Spleen (tissue), 11 donors: ENCODE data around the gene AARS2. TPM values are rescaled to one million over a fixed set of nuclear protein-coding genes. Genes with fewer than 3 reads are reported as not detected.
A peak's percentile ranks its signal among the peaks of the same experiment; 100 is the strongest.

Experiments used
- DNase-seq: peaks from one replicate; pipeline ENCODE4 v3.0.0-alpha.2; 2020
- H3K27ac ChIP-seq, 8 donors: fragments of 200-600 bp; sonication (generic) in 7 of 8; 1 replicate in 4 of 8; 2 replicates in 4 of 8; pipeline versions ENCODE4 v1.5.0 to v1.8.0; 2016 to 2021; ENCODE audit warnings: inconsistent platforms in 4 of 8, mild to moderate bottlenecking in 4 of 8, moderate library complexity in 1 of 8
- H3K27me3 ChIP-seq, 7 donors: fragments of 200-600 bp; sonication (generic) in 6 of 7; replicated peaks in 1 of 7; 1 replicate in 4 of 7; 2 replicates in 3 of 7; pipeline versions ENCODE4 v1.5.0 to v1.8.0; 2016 to 2021; ENCODE audit warnings: inconsistent platforms in 3 of 7, mild to moderate bottlenecking in 1 of 7
- H3K36me3 ChIP-seq, 6 donors: fragments of 200-600 bp; sonication (generic) in 5 of 6; 1 replicate in 4 of 6; 2 replicates in 2 of 6; pipeline versions ENCODE4 v1.5.0 to v1.8.0; 2016 to 2021; ENCODE audit warnings: inconsistent platforms in 2 of 6
- H3K4me1 ChIP-seq, 6 donors: fragments of 200-600 bp; sonication (generic) in 5 of 6; 1 replicate in 3 of 6; 2 replicates in 3 of 6; pipeline versions ENCODE4 v1.5.0 to v1.8.0; 2016 to 2021; ENCODE audit warnings: inconsistent platforms in 3 of 6
- H3K4me3 ChIP-seq, 8 donors: fragments of 200-600 bp; sonication (generic) in 7 of 8; 1 replicate in 4 of 8; 2 replicates in 4 of 8; pipeline versions ENCODE4 v1.5.0 to v1.8.0; 2016 to 2021; ENCODE audit warnings: inconsistent platforms in 4 of 8, mild to moderate bottlenecking in 4 of 8, moderate library complexity in 2 of 8
- H3K9me3 ChIP-seq, 8 donors: fragments of 200-600 bp; sonication (generic) in 7 of 8; 1 replicate in 4 of 8; 2 replicates in 4 of 8; pipeline versions ENCODE4 v1.5.0 to v1.8.0; 2016 to 2021; ENCODE audit warnings: inconsistent platforms in 4 of 8
- POLR2A ChIP-seq, 3 donors: fragments of 450-650 bp; IDR thresholded peaks; one replicate each; pipeline ENCODE4 v1.5.1; 2017; ENCODE audit warnings: antibody characterized with exemption in 3 of 3, mild to moderate bottlenecking in 1 of 3
- POLR2AphosphoS5 ChIP-seq, 3 donors: sonication (generic); formaldehyde crosslinking; IDR thresholded peaks; one replicate each; pipeline ENCODE4 v1.5.1; 2017; ENCODE audit warnings: antibody characterized with exemption in 3 of 3
- WGBS, 5 donors: extraction: QIAGEN DNeasy Blood & Tissue Kit in 3 of 5; methylation state at CpG; one replicate each; pipeline versions ENCODE4 v1.1.5 to v1.1.7; 2013 to 2018; 5-methylcytosine and 5-hydroxymethylcytosine counted together
- intact Hi-C: fragments of 100-400 bp; cut with DNase I; formaldehyde crosslinking; loops from one replicate; pipeline ENCODE4 v1.15.0; 2023; ENCODE audit warnings: low total_unique reads
- polyA plus RNA-seq, 3 donors: library from polyadenylated mRNA; stranded (reverse); fragments of 200-250 nt; gene quantifications; one replicate each; pipeline ENCODE4 v1.2.1, GENCODE V29; 2013
- total RNA-seq, 7 donors: library from RNA; depleted of rRNA in 3 of 7; stranded (reverse); fragments of >200 nt in 3 of 7; fragmentation: NEBNext Ultra II Directional in 4 of 7; extraction: Animal tissue kit (Norgen Biotek cat#: 25700) in 4 of 7; gene quantifications; one replicate each; pipeline versions ENCODE4 v1.1.0 to v1.2.1, GENCODE V29; 2016 to 2021
- TF ChIP-seq, protein P1 (sequence below), 11 experiments: fragments of 200-600 bp in 7 of 11; fragments of 450-650 bp in 4 of 11; sonication (generic) in 4 of 11; IDR thresholded peaks in 8 of 11; conservative IDR thresholded peaks in 3 of 11; 1 replicate in 7 of 11; 2 replicates in 4 of 11; pipeline versions ENCODE4 v1.4.0 to v1.8.0; 2016 to 2021; ENCODE audit warnings: antibody characterized with exemption in 11 of 11, inconsistent platforms in 4 of 11, mild to moderate bottlenecking in 1 of 11
- donor health status: healthy with polysubstance abuse.
- donor health status: DM: no; HTN: no; CAD: no; lungs with moderate emphysema.
- donor health status: DM: no; HTN: no; CAD: no.
- donor health status: Bipolar disorder and iron deficiency.
- donor health status: healthy.
- donor health status: DM: no; HTN: no; CAD: no.
- donor health status: DM: yes; HTN: yes; CAD: no.

Gene AARS2
- total and polyA plus RNA-seq, 10 donors = 3.5 to 16.8 (median 13.7) TPM

DNA sequence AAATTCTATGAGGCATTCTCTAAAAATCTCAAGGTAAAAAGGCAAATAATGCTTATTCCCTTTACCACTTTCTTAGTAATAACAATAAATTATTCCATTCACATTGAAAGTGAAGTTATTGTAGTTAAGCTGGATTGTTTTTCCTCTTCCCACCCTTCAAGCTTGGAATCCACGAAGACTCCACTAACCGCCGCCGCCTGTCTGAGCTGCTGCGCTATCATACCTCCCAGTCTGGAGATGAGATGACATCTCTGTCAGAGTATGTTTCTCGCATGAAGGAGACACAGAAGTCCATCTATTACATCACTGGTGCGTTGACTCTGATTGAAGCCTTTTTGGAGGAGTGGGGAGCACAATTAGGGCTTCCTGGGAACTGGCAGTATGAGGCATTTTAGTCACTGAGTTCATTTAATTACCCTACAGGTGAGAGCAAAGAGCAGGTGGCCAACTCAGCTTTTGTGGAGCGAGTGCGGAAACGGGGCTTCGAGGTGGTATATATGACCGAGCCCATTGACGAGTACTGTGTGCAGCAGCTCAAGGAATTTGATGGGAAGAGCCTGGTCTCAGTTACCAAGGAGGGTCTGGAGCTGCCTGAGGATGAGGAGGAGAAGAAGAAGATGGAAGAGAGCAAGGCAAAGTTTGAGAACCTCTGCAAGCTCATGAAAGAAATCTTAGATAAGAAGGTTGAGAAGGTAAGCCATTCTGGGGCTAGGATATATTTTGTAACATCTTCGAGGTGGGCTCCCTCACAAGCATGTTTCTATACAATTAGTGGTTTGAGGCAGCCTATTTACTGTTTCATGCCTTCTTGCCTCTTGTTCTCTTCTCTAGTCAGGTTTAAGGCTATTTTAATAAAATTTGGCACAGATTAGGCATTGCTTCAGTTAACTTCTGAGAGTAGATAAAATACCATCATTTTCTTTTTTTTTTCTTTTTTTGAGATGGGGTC, 61.3 kb downstream of the AARS2 start:
- peak; percentile 57 for DNase-seq
- intact Hi-C loops = no loop called here
- peaks cover 10 to 80% (median 74%) of the 10 kb centered on the region in 6 donors for H3K36me3 ChIP-seq
- peak overlapping the region in 1 of 8 donors; percentile 8 for H3K27ac ChIP-seq
- TF ChIP-seq POLR2AphosphoS5 (IDR thresholded peaks at IDR 0.05) = no peak
- no peak for TF ChIP-seq POLR2A (IDR thresholded peaks at IDR 0.05)
- TF ChIP-seq, protein P1, sequence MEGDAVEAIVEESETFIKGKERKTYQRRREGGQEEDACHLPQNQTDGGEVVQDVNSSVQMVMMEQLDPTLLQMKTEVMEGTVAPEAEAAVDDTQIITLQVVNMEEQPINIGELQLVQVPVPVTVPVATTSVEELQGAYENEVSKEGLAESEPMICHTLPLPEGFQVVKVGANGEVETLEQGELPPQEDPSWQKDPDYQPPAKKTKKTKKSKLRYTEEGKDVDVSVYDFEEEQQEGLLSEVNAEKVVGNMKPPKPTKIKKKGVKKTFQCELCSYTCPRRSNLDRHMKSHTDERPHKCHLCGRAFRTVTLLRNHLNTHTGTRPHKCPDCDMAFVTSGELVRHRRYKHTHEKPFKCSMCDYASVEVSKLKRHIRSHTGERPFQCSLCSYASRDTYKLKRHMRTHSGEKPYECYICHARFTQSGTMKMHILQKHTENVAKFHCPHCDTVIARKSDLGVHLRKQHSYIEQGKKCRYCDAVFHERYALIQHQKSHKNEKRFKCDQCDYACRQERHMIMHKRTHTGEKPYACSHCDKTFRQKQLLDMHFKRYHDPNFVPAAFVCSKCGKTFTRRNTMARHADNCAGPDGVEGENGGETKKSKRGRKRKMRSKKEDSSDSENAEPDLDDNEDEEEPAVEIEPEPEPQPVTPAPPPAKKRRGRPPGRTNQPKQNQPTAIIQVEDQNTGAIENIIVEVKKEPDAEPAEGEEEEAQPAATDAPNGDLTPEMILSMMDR (IDR thresholded peaks at IDR 0.05 in 8 of 11, conservative IDR thresholded peaks at IDR 0.05 in 3 of 11) = no peak
- no peaks in the 10 kb centered on the region for H3K9me3 ChIP-seq
- peaks cover 27 to 94% (median 74%) of the 10 kb centered on the region in 6 donors for H3K4me1 ChIP-seq
- no peak overlapping the region for H3K4me3 ChIP-seq
- 86 to 92% (median 90%) methylated on average over 14 of the region's 14 CpGs for WGBS, 5 donors
- no peaks in the 10 kb centered on the region for H3K27me3 ChIP-seq

DNA sequence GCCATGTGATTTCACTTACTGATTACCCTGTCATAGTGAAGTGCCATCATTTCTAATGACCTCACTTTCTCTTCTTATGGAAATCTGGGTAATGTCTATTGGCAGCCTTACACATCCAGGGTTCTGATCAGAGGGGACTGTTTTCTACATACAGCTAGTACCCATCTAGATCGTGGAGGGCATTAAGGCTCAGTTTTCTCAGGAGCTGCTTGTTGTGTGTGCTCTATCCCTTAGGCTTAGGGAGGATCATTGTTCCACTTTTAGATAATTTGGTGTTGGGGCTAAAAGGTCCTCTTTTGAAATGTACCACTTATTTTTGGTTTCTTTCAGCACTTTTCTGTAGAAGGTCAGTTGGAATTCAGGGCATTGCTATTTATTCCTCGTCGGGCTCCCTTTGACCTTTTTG, 62.4 kb downstream of the AARS2 start:
- 65 to 88% (median 78%) methylated on average over 3 of the region's 3 CpGs for WGBS, 5 donors
- peaks cover 10 to 77% (median 72%) of the 10 kb centered on the region in 6 donors for H3K36me3 ChIP-seq
- H3K27me3 ChIP-seq = no peaks in the 10 kb centered on the region
- TF ChIP-seq POLR2A (IDR thresholded peaks at IDR 0.05) (no peak), POLR2AphosphoS5 (IDR thresholded peaks at IDR 0.05) (no peak)
- TF ChIP-seq, protein P1 (IDR thresholded peaks at IDR 0.05 in 8 of 11, conservative IDR thresholded peaks at IDR 0.05 in 3 of 11) = no peak
- peaks cover 20 to 88% (median 67%) of the 10 kb centered on the region in 6 donors for H3K4me1 ChIP-seq
- intact Hi-C loops = no loop called here
- no peak for DNase-seq
- H3K27ac ChIP-seq = peak overlapping the region in 1 of 8 donors; percentile 13
- no peak overlapping the region for H3K4me3 ChIP-seq
- H3K9me3 ChIP-seq = no peaks in the 10 kb centered on the region

DNA sequence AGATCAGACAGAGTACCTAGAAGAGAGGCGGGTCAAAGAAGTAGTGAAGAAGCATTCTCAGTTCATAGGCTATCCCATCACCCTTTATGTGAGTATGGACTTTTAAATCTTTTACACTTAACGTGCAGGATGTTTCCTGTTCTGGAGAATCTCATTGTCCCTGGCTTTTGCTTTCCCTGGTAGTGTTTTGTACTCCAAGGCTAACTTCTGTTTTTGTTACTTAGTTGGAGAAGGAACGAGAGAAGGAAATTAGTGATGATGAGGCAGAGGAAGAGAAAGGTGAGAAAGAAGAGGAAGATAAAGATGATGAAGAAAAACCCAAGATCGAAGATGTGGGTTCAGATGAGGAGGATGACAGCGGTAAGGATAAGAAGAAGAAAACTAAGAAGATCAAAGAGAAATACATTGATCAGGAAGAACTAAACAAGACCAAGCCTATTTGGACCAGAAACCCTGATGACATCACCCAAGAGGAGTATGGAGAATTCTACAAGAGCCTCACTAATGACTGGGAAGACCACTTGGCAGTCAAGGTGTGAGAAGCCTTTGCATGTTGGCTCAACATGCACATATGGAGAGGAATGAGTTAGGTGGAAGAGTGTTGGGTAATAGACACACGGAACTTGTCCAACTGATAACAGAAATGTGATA, 63.0 kb downstream of the AARS2 start:
- H3K27me3 ChIP-seq = no peaks in the 10 kb centered on the region
- TF ChIP-seq POLR2AphosphoS5 (IDR thresholded peaks at IDR 0.05) = no peak
- no peak for TF ChIP-seq POLR2A (IDR thresholded peaks at IDR 0.05)
- TF ChIP-seq, protein P1 (IDR thresholded peaks at IDR 0.05 in 8 of 11, conservative IDR thresholded peaks at IDR 0.05 in 3 of 11) = no peak
- no peak for DNase-seq
- H3K4me3 ChIP-seq = no peak overlapping the region
- H3K4me1 ChIP-seq = peaks cover 21 to 88% (median 66%) of the 10 kb centered on the region in 6 donors
- intact Hi-C loops = no loop called here
- WGBS, 5 donors = 60 to 70% (median 64%) methylated on average over 6 of the region's 6 CpGs
- H3K36me3 ChIP-seq = peaks cover 10 to 72% (median 68%) of the 10 kb centered on the region in 6 donors
- H3K27ac ChIP-seq = peak overlapping the region in 1 of 8 donors; percentile 13
- H3K9me3 ChIP-seq = no peaks in the 10 kb centered on the region

Other genes with a start within 250 kb of the AARS2 start
- gene MRPL14, start 185.9 kb downstream of the AARS2 start, total RNA-seq = 10 to 100 TPM; 20.2 to 31.7 (median 23.8) TPM
- 10 to 100 TPM; 34.8 to 55.3 (median 41.4) TPM for gene MRPL14, start 185.9 kb downstream of the AARS2 start, polyA plus RNA-seq
- 10 to 100 TPM; 12.3 to 24.8 (median 19.4) TPM for gene TMEM63B, start 185.8 kb downstream of the AARS2 start, total RNA-seq
- gene TMEM63B, start 185.8 kb downstream of the AARS2 start, polyA plus RNA-seq = 1 to 10 TPM; 2.8 to 8.5 (median 3.5) TPM
- under 1 TPM in 4 of 7 donors, not detected in 3; 0.13 to 0.26 (median 0.20) TPM for gene CAPN11, start 154.5 kb downstream of the AARS2 start, total RNA-seq
- under 1 TPM; 0.12 to 0.19 (median 0.17) TPM for gene CAPN11, start 154.5 kb downstream of the AARS2 start, polyA plus RNA-seq
- gene MYMX, start 96.4 kb downstream of the AARS2 start, total RNA-seq = 1 to 10 TPM in 3 of 7 donors, under 1 TPM in 3, not detected in 1; 0.34 to 1.5 (median 0.87) TPM
- 1 to 10 TPM in 1 of 3 donors, under 1 TPM in 1, not detected in 1; 0.42 to 1.4 TPM for gene MYMX, start 96.4 kb downstream of the AARS2 start, polyA plus RNA-seq
- gene SLC29A1, start 89.8 kb downstream of the AARS2 start, total RNA-seq = 10 to 100 TPM; 28.3 to 49.4 (median 33.7) TPM
- 10 to 100 TPM in 1 of 3 donors, 1 to 10 TPM in 2; 8.5 to 18.4 (median 9.2) TPM for gene SLC29A1, start 89.8 kb downstream of the AARS2 start, polyA plus RNA-seq
- 100 to 1,000 TPM; 372 to 546 (median 415) TPM for gene HSP90AB1, start 66.2 kb downstream of the AARS2 start, total RNA-seq
- 100 to 1,000 TPM; 196 to 330 (median 302) TPM for gene HSP90AB1, start 66.2 kb downstream of the AARS2 start, polyA plus RNA-seq
- 10 to 100 TPM; 22.4 to 30.4 (median 27.9) TPM for gene SLC35B2, start 55.8 kb downstream of the AARS2 start, total RNA-seq
- 10 to 100 TPM; 17.6 to 22.0 (median 21.7) TPM for gene SLC35B2, start 55.8 kb downstream of the AARS2 start, polyA plus RNA-seq
- 10 to 100 TPM; 32.2 to 89.7 (median 60.7) TPM for gene NFKBIE, start 47.8 kb downstream of the AARS2 start, total RNA-seq
- 10 to 100 TPM; 41.3 to 49.8 (median 42.3) TPM for gene NFKBIE, start 47.8 kb downstream of the AARS2 start, polyA plus RNA-seq
- gene TMEM151B, start 42.9 kb downstream of the AARS2 start, total RNA-seq = under 1 TPM in 1 of 7 donors, not detected in 6; 0.17 TPM
- under 1 TPM in 2 of 3 donors, not detected in 1; 0.03 to 0.11 TPM for gene TMEM151B, start 42.9 kb downstream of the AARS2 start, polyA plus RNA-seq
- not detected for gene SPATS1, start 29.3 kb upstream of the AARS2 start, total RNA-seq
- not detected for gene SPATS1, start 29.3 kb upstream of the AARS2 start, polyA plus RNA-seq
- 10 to 100 TPM; 17.4 to 20.3 (median 18.6) TPM for gene CDC5L, start 74.4 kb upstream of the AARS2 start, total RNA-seq
- gene CDC5L, start 74.4 kb upstream of the AARS2 start, polyA plus RNA-seq = 1 to 10 TPM; 5.3 to 8.0 (median 7.4) TPM